HG03439 (cell line): ENCODE data around the gene MCU.

Source experiments
- ATAC-seq: cut with Tn5 transposase; IDR thresholded peaks from one replicate; pipeline ENCODE4 v1.9.1; 2021; ENCODE audit warnings: mild to moderate bottlenecking, moderate library complexity; ENCODE audit not compliant: unreplicated experiment

The MCU gene

DNA sequence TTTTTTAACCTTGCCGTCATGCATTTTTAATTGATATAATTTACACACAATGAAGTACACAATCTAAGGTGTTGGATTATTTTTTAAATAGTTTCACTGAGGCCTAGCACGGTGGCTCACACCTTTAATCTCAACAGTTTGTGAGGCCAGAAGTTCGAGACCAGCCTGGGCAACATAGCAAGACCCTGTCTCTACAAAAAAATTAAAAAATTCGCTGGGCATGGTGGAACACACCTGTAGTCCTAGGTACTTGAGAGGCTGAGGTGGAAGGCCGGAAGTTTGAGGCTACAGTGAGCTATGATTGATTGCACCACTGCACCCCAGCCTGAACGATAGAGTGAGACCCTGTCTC, 108.8 kb downstream of the MCU start:
- no peak for ATAC-seq

DNA sequence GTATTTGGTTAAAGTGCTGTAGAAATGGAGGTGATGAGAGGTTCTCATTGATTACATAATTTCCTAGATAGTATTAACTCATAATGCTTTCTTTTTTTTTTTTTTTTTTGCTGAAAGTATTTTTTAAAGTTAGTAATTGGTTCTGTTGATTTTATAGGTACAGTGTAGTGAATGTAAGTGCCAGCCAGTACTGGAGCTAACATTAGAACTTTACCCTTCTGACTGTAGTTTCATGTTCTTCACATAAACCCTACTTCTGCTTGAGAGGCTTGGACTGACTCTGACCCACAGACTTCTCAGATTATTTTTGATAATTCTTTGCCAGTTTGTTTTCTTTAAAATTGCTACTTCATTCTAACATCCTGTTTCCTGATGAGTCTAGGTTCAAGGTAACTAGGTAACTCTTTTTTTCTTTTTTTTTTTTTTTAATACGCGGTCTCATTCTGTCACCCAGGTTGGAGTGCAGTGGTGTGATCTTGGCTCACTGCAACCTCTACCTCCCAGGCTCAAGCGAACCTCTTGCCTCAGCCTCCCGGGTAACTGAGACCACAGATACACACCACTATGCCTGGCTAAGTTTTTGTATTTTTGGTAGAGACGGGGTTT, 109.4 kb downstream of the MCU start:
- ATAC-seq, result no peak

DNA sequence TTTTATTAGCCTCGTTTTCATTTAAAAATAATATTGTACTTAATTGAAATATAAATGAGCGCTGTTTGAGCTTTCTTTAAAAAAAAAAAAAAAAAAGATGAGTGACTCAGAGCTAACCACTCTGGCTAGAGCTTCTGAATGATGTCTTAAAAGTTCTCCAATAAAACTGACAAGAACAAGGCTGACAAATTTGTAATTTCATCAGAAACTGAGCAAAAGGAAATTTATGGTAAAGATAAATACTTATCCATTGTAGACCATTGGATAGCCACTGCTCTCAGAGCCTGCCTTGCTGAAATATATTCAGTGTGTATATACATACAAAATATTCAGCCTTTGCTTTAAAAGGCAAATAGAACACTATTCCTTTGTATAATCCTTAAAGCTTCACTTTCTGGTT, 110.4 kb downstream of the MCU start:
- no peak for ATAC-seq

DNA sequence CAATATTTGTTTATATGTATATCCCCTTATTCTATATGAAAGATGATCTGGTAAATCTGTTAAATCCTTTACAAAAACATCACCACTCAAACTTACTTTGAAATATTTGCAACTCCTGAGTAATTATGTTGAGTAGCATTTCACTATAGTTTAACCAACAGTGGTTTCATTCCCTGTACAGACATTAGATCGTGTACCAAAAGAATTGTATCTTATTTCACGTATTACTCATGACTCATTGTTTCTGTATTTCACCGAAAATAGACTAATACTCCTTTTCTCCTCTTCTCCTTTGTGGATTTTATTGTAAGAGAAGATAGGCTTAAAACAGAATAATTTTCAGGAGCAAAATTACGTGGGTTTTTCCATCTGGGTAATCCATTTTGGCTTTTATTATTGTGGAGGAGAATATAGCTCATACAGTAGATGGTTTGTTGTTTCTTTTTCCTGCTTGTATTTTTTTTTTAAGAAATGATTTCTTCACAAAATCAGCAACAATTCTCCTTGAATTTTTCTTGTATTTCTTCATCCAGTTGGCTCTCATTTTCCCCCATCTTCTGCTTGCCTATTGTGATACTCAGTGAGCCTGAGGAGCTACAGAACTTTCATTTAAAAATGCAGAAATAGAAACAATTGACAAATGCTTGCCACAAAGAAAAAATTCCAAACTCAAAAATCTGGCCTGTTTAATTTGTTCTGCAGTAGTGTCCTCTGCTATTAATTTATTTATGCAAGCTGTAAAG, 111.0 kb downstream of the MCU start:
- no peak for ATAC-seq

DNA sequence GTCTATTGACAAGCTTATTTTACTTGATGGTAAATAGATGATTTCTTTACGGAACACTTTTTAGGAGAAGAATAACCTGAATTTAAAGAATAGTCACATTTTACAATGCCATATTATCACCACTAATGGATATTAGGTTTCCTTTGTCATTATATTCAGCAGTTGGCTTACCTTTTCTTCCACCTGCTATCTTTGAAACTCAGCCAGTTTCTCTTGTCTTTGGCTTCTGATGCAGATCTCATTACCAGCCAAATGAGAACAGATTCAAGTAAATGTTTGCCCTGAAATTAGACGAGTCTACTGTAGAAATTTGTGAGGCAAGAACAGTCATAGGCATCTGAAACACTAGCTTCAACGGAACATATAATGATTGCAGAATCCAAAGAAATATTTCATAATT, 116.1 kb downstream of the MCU start:
- no peak for ATAC-seq

DNA sequence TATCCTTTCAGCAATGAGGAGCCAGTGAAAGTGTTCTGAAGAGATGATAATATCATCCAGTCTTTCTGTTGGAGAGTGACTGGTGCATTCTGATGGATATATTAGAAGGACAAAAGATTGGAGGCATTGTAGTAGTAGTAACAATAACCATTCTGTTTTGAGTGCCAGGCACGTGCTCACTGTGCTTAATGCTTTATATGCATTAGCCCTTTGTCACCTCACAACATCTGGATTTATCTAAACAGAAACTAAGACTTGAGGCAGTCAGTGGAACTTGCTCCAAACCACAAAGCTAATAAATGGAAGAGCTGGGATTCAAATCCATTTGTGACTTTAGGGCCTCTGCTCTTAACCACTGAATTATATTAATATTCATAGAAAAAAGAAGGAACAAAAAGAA, 117.1 kb downstream of the MCU start:
- ATAC-seq, result no peak

DNA sequence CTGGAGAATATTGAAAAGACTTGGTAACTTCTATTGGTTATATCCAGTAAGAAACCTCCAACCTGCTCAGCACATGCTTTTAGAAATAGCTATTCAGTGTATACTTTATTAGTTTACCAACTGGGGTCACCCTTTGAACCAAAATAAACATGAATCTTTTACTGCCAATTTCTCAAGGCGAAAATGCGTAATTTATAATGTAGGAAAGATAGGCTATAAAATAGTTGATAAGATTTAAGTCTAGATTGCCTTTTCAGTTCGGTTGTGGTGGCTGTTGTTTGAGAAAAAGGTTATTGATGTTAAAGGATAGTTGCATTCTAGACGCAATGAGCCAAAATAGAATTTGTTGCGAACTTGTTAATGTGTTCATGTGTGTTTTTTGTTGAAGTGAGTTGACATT, 119.0 kb downstream of the MCU start:
- no peak for ATAC-seq

DNA sequence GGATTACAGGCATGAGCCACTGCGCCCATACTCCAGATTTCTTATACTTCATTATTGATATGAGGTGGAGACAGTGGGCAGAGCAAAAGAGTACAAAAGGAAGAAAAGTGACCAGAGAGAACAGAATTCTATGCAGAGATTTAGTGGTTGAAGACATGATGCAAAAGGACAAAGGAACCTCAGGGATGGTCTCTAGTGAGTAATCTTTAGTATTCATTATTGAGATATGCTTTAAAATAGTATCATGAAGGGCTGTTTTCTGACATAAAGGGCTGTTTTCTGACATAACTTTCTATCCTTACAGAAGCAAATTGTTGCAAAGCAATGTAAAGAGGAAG, 120.4 kb downstream of the MCU start:
- ATAC-seq, result no peak

DNA sequence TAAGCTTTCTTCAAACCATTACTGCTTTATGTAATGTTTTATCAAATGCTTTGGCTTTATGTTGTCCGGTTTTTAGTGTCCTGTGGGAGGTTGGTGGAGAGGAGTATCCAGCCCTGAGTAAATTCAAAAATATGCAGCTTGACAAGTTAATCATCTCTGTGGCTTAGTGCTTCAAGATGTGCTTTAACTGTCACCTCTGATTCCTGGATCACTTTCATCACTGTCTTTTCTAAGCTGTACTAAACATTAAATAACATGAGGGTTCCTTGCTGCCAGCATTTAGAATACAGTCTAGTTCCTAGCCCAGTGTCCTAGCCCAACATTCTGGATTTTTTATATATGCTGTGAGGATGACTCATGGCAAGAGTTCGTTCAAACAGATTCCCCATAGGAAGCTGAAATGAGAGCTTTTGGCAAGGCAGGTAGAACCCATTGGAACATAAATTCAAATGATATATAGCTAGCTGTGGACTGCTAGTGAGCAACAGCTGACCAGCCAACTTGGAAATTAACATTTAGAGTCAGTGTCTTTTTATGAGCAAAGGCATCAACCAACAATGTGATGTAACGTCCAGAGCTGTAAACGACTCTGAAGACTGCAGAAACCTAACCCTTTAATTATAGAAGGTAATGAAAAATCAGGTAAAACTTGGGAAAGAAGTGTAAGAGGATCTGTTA, 120.9 kb downstream of the MCU start:
- no peak for ATAC-seq

DNA sequence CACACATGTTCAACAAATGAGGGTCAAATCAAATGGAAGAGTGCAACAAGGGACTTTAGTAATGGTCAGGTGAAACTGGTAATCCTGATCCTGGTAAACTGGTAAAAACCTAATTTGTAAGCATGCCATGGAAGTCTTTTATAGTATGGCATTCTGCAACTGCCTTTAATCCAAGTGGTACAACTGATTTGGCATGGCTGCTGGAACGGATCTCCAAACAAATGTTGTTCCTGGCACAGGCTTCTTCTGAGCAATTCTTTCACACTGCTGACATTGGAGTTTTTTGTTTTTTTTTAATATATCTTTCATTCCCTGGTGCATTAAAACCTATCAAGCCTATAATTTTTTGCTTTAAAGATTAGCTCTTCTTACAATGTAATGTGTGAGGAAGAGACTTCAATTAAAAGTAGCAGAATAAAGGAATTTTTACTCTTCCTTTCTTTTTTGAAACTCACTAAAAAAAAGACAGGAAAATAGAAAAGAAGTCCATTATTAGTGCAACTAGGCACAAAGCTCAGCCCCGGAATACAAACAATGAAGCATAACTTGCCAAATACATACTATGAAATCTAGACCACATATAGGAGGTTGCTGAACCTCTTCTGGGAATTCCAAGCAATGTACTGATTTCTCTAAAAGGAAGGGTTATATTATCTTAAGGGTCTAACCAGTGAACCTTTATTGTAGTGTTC, 122.3 kb downstream of the MCU start:
- no peak for ATAC-seq

DNA sequence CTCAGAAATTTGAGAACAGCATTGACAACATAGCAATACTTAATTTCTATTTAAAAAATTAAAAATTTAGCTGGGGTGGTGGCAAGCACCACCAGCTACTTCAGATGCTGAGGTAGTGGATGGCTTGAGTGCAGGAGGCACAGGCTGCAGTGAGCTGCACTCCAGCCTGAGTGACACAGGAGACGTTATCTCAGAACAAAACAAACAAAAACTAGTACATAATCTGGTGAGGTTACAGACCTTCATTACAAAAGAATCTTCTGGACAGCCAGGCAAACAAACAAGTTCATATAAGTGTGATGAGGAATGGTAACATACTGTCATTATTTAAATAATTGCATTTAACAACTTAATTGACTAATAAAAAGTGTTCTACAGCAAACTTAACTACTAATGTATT, 124.6 kb downstream of the MCU start:
- no peak for ATAC-seq

DNA sequence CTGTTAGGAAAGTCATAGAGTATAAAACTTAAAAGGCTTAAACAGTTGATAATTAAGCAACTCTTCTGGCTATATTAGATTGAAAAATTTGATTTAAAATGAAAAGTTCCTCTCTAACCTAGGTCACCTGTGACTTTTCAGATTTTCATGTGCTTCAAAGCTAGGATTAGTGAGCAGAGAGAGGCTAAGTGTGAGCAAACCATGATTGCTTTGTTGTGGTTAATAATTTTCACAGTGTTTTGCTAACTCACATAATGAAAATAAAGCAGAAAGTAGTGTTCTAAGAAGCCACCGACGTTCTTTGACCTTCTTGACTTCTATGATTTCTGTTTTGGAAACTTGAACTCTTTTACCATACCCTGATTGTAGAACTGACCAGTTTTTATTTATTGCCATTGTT, 126.1 kb downstream of the MCU start:
- ATAC-seq, result no peak

DNA sequence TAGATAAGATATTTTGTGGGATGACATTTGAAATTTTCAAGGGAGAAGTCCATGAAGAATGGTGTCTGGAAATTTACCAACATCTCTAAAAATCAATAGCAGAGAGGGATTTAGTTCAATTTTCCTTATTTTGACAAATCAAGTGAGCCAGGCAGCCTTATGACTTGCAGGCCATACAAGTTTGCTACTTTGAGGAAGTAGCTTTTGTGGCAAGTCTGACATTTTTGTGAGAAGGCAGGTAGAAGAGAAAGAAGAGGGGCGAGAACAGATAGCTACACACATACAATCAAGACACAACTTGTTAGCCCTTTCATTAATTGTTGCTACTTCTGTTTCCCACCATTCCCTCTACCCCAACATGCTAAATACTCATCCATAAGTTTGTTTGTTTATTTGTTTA, 127.1 kb downstream of the MCU start:
- ATAC-seq, result no peak

DNA sequence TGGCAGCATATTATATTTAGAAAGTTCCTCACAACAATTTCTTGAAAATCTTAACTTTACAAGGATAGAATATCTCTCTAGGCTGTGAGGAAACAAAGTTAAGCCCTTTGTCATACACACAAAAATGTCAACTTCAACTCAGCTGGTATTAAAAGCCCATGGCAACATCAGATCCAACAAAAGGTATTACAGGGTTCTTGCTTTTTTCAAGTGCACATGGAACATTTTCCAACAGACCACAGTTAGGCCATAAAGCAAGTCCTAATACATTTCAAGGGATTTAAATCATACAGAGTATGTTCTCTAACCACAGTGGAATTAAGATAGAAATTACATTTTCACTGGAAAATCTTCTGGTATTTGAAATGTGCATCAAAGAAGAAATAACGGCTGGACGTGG, 129.7 kb downstream of the MCU start:
- ATAC-seq, result no peak

DNA sequence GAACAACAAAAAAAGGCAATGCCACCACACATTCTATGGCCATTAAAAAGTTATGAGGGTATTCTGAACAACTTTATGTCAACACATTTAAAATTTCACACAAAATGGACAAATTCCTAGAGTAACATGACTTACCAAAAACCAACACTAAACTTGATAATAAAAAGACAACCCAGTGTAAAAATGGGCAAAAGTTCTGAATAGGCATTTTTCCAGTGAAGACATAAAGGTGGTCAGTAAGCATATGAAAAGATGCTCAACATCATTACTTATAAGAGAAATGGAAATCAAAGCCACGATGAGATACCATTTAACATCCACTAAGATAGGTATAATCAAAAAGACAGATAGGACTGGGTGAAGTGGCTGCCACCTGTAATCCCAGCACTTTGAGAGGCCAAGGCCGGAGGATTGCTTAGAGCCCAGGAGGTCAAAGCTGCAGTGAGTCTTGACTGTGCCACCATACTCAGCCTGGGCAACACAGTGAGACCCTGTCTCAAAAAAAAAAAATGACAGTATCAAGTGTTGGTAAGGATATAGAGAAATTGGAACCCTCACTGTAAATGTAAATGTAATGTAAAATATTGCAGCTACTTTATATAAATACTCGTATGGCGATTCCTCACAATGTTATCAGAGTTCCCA, 130.5 kb downstream of the MCU start:
- ATAC-seq, result no peak

DNA sequence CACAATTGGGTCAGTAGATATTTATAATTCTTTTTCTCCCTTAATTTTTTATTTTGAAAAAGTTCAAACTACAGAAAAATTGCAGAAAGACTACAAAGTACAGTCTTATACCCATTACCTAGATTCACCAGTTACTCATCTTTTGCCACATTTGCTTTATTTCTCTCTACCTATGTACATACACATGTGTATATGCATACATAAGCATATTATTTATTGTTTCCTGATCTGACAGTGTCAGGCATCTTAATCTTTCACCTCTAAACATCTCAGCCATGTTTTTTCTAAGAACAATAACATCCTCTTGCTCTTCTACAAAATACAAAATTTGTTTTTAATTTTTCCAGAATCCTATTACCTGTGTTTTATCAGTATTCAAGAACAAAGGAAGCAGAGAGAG, 133.2 kb downstream of the MCU start:
- ATAC-seq, result no peak

DNA sequence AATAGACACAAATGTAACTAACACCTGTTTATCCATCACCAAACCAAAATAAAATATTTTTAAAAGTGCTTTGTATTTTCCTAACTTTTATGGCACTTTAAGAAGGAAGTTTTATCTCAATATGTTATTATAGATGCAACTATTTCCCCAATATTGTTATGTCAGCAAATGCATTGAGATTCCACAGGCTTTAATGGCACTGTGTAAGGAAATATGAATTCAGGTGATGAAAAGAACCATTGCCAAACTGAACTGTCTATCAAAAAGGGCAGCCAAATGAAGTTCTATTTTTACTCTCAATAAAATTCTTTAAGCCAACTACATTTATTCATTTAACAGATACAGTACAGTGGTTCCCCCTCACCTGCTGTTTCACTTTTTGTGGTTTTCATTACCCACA, 134.4 kb downstream of the MCU start:
- ATAC-seq, result no peak

DNA sequence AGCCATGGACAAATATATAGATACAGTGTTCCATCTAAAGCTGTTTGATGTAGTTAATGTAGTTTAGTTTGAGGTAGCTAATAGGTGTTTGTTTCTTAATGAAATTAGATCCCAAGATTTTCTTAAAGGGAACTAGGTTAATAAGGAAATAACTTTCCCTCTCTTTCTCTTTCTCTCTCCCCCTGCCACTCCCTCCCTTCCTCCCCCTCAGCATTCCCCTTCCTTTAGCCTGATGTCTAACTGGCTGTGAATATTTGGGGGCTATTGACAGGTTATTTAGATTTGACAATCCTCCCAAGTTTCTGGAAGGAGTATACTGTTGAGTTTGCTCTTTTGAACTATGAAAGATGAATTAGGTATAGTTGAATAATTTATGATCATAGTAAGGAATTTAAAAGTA, 136.4 kb downstream of the MCU start:
- no peak for ATAC-seq

DNA sequence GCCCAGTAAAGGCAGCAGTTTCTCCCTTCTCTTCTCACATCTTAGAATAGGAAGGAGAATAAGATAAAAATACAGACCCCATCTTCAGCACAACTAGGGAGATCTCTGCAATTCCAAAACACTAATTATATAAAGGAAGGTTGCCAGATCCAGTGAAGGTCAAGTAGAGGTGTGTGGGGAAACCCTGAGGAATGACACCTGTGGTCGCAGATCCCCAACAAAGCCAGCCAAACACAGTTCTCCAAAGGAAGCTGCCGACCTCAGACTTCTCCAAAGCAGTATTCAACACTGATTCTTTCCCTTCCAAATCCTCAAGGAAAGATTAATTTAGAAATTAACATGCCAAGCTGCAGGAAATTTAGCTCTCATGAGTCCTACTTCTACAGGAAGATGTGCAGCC, 138.7 kb downstream of the MCU start:
- no peak for ATAC-seq

DNA sequence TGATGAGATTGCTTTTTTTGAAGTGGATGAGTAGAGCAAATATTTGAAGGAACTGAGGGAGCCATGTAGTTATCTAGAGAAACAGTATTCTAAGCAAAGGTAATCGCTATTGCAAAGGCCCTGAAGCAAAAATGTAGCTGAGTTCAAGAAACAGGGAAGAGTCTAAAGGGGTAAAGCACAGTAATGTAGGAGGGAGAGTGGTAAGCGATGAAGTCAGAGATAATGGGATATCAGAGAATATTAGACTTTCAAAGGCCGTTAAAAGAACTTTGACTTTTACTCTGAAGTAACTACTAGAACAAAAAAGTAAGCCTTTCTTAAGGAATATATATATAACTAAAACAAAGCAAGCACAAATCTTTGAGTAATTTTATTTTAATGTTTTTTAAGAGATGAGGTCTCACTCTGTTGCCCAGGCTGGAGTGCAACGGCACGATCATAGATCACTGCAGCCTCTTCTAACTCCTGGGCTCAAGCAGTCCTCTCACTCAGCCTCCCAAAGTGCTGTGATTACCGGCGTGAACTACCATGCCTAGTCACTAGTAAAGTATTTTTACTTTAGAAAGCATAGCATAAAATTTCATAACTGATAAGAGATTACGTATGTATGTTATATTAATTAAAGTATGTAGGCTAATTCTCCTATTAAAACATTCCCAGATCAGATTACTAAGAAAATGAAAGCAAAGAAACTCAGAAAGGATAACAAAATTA, 139.9 kb downstream of the MCU start:
- no peak for ATAC-seq

DNA sequence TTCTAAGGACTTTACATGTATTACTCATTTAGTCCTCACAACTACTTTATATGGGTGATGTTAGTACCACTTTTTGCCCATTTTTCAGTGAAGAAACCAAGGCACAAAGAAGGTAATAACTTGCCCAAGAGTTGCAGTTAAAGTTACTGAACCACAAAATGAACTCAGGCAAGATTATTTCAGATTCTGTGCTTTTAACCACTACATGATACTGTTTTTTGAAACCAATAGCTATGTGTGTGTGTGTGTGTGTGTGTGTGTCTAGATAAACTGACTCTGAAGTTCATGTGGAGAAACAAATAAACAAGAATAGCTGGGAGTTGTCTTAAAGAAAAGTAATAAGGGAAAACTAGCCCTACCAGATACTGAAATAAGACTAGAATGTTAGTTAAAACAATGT, 140.8 kb downstream of the MCU start:
- no peak for ATAC-seq
